Activated gamma-delta T cell treated with anti-CD3 and anti-CD28 coated beads, Interleukin-2, amount 50 U/mL, for 16 hours (primary cell): Measurements from ENCODE around the gene PNMA8B.

Experiments used
- DNase-seq: peaks from one replicate; pipeline ENCODE4 v3.0.0-alpha.2; 2020; ENCODE audit warnings: low read depth

The PNMA8B gene

DNA sequence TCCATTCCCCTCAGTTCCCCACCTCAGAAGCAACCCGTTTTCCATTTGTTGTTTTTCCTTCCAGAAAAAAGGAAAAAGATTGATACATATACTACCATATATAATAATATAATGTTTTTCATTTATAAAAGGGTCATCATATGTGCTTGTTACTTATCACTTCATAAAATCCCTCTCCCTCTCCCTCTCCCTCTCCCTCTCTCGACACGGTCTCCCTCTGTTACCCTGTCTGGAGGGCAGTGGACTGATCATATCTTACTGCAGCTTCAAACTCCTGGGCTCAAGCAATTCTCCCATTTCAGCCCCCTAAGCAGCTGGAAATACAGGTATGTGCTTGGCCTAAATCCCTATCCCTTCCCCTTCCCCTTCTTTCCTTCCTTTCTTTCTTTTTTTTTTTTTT is 41.4 kb downstream of the PNMA8B start:
- no peak for DNase-seq

DNA sequence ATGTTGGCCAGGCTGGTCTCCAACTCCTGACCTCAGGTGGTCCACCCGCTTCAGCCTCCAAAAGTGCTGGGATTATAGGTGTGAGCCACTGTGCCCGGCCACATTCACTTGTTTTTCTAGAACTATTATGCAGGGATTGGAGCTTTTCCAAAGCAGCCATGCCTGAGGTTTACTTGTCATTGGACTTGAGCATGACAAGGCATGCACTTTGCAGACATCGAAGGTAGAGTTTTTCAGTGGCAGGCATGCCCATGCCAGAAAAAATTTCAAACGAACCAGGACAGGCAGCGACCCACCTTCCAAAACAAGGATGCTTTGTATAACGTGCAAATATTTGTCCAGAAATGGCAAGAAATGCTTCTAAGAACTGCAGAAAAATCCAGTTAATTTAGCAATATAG is 42.0 kb downstream of the PNMA8B start:
- no peak for DNase-seq

DNA sequence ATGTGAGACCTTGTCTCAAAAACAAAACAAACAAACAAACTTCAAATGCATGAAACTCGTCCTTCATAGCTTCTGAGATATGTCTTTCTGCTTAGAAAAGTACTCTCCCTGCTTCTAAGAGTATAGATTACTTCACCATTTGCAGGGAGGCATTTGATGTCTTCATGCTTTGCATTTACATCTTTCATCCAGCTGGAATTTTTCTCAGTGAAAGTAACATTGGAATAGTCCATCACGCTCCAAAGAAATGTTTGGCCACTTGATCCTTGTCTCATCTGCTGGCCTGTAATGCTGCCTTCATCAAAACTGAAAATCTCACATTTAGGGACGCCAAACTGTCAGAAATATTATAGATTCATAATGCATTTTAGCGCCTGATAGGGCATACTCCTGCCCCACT is 43.5 kb downstream of the PNMA8B start:
- no peak for DNase-seq

DNA sequence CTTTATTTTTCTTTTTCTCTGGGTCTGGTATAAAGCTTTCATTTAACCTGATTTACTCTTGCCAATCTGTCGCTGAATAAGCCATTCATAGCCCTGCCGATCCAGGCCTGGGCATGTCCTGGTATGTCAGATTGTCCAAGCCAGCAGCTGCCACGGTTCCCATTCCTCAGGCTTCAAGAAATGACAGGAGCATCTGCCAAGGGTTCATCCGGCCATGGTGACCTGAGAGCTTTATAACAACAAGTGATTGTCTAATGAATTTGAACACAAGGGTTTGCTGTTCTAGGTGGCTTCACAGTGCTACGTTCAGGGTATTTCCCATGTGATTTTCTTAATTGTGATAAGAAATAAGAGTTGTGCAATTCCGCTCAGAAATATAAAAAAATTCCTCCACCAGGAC is 44.3 kb downstream of the PNMA8B start:
- DNase-seq, result no peak

DNA sequence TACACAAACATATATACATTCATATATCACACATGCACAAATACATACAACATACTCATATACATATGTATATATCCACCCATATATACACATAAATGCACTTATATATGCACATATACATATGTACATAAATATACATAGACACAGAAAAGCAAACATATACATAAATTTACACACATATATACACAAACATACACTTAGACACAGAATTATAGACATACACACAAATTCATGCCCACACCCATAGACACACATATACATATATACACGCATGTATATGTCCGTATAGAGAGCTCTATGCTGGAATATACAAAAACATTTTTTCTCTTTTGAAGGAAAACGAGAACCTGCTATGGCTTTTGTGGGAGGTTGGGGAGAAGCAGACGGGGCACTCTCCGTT is 44.9 kb downstream of the PNMA8B start:
- no peak for DNase-seq

DNA sequence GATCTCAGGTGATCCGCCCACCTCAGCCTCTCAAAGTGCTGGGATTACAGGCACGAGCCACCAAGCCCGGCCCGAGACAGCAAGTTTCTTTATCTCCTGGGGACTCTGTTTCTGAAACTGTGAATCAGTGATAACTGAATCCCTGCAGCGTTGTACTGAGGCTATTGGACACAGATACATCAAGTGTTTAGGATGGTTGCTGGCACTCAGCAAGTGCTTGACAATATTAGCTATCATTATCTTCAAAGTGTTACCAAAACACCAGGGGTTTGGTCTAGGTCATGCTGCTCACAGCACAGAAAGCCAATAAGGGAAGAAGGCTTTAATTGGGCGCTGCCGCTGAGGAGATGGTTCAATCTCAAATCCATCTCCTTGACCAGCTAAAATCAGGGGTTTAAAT is 46.4 kb downstream of the PNMA8B start:
- DNase-seq, result no peak

DNA sequence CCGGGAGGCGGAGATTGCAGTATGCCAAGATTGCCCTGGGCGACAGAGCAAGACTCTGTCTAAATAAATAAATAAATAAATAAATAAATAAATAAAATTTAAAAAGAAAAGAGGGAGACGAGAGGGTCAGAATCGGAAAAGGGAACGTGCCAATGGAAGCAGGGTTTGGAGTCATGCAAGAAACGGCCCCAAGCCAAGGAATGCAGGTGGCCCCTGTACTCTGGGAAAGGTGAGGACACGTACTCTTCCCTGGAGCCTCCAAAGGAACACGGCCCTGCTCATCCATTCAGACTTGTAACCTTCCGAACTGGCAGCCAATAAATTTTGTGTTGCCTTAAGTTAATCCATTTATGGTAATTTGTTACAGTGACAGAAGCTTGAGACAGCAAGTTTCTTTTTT is 47.1 kb downstream of the PNMA8B start:
- no peak for DNase-seq

DNA sequence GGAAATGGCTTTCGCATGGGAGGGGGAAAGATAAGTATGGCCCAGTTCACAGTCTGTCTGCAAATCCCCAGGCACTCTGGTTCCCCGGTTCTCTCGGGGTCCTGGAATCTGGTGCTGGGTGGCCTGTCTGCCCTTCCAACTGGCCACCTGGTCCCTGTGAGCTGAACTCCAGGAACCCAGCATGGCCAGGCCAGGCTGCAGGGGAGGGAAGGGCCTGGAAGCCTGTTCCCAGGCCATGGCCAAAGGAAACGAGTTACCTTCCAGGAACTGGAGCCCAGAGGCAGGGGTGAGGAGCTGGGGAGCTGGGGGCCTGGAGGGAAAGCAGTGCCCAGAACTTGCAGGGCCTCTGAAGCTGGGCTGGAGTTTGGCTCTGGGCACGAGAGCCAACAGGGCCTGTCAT is 47.8 kb downstream of the PNMA8B start:
- DNase-seq, result no peak

DNA sequence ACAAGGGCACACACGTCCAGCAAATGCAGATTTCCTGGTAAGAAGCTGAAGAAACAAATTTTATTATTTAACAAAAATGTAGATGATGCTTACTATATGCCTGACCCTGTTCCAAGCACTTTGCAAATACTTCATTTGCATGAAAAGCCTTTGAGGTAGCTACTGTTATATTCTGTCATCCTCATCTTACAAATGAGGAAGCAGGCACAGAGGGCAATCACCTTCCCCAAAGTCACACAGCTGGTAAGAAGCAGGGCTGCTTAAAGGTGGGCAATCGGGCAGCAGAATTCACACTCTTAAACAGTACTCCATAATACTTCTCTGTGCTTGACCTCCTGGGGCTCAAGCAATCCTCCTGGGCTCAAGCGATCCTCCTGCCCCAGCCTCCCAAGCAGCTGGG is 48.7 kb downstream of the PNMA8B start:
- no peak for DNase-seq

DNA sequence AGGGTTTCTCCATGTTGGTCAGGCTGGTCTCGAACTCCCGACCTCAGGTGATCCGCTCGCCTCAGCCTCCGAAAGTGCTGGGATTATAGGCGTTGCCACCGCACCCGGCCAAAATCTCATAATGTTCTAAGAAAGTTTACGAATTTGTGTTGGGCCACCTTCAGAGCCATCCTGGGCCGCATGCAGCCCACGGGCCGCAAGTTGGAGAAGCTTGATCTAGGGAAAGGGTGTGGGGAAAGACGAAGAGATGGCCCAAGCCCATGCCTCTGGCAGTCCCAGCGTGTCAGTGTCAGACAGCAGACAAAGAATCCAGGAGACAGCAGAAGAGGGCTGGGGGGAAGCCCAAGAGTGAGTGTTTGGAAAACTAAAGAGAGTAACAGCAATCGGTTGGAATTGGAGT is 49.6 kb downstream of the PNMA8B start:
- DNase-seq, result no peak

DNA sequence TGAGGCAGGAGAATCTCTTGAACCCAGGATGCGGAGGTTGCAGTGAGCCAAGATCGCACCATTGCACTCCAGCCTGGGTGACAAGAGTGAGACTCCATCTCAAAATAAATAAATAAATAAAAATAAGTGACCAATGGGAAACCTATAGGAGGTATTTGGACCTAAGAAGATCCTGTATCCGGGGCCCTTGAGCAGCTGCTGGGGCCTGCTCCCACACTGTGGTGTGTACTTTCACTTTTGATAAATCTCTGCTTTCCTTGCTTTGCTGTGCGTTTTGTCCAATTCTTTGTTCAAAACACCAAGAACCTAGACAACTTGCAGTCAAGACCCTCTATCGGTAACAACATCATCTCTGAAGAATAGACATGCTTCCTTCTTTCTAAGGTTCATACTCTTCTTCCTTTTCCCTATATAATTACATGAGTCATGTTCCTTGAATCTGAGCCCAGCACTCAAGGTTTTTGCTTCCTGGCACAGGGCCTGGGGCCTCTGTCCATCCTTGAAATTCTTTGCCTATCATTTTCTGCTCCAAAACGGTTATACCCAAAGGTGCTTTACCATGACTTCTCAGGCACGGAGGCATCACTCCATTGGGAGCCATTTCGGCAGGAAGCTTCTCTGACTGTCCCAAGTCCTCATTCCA is 52.7 kb downstream of the PNMA8B start:
- no peak for DNase-seq

DNA sequence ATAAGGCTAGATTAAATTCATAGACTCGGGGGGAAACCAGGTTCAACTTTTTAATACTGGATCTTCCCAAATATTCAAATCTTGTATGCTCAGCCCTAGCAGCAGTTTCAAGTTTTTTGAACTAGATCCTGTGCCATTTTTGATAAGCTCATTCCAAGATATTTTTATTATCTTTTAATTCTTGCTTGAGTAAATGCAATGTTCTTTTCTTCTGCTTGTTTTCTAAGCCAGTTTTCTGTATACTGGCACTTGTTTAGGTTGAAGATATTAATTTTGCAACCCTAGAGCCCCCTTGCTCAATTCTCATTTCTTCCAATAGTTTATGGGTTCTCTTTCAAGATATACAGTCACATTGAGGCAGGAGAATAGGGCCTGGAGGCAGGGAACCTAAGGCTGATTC is 53.8 kb downstream of the PNMA8B start:
- DNase-seq, result no peak
